Activated T-helper 1 cell treated with Interleukin-2 at 50 U/mL for 16 hours (primary cell): Measurements from ENCODE around the gene WNK1.
"Not testable (repeated sequence)": the region's sequence is repeated elsewhere in the genome, so short reads cannot be mapped to it uniquely, and the experiment has no call there.

Experiments
- DNase-seq: peaks from one replicate; pipeline ENCODE4 v3.0.0-alpha.2; 2020; ENCODE audit warnings: low read depth

WNK1 gene

DNA sequence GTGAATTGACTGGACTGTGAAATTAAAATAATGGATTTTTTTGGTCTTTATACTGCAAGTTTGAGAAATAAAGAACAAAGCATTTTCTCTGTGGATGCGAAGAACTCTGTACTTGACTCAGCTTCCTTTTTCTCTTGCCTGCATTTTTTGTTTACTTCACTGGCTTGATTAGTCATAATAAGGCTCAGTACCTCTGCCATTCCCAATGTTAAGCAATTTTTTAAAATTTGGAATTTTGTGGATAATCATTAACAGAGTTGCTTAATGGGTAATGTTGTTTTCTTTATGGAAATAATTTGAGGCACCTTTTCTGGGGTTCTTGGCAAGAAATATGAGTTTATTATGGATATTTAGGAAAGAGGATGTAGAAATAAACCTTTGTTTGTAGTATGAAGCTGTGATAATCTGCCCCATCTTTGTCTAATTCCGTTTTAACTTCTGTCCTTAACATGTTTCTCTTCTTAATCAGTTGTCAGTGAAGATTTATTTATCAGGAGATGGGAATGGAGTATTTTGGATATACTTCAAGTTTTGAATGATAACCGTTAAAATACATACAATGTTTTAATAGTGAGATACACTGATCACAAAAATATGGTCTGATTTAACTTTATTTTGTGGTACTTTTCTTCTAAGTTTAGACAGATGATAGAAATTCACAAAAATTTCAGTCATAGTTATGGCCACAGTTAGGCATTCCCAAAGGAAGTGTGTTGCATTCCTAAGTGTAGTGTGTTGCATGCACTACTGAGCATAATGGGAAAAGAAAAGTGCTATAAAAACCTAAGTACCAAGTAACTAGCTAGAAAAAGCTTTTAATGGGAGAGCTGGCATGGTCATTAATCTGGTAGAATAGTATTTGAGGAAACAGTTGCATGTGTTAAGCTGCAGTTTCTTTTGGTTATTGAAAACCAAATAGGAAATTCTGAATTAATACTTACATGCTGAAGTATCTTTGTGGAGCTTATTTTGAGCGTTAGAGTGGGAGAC, 27.7 kb downstream of the WNK1 start:
- no peak for DNase-seq

DNA sequence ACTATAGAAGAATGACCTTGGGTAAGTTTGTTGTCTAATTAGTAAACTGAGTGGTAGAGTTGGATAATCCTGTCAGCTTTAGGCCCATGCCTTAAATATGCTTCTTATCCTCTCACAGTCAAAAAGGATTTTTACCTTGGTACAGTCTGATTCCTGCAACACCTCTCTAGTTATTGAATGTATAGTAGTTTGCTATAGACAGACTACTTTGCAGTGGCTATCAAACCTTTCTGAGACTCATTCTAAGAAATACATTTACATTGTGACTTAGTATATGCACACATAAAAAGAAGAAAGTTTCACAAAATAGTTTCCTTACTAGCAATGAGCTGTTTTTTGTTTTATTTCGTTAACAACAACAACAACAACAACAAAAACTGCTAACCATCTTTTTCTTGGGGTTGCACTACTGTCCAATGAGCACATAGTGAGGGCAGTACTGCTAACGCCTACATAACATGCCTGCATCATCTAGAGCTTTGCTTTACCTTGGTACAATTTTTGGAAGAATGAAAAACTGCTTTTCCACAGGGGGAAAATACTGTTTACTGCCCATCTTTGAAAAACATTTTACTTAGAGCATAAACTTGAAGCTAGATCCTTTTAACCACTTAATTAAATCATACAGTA, 28.5 kb downstream of the WNK1 start:
- DNase-seq = no peak

DNA sequence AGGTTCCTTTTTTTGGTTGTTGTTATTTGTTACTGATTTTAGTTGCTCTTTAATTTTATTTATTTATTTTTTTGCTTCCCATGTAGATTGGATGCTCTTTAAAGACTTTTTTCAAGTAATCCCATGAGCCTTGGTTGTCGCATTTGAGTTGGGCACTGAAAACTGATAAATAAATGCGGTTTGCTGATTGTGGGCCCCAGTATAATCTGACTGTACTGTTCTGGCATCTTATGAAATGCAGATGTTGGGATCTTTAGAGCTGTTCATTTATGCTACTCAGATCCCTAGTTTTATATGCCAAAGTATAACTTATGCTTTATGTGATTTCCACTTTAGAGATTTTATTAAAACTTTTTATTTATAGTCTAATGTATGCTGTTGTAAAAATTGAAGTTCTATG, 33.3 kb downstream of the WNK1 start:
- no peak for DNase-seq

GRCh38 chr12:788288-788687, 35.9 kb downstream of the WNK1 start:
- DNase-seq = no peak

GRCh38 chr12:788762-789161, 36.4 kb downstream of the WNK1 start:
- not testable (repeated sequence) for DNase-seq

DNA sequence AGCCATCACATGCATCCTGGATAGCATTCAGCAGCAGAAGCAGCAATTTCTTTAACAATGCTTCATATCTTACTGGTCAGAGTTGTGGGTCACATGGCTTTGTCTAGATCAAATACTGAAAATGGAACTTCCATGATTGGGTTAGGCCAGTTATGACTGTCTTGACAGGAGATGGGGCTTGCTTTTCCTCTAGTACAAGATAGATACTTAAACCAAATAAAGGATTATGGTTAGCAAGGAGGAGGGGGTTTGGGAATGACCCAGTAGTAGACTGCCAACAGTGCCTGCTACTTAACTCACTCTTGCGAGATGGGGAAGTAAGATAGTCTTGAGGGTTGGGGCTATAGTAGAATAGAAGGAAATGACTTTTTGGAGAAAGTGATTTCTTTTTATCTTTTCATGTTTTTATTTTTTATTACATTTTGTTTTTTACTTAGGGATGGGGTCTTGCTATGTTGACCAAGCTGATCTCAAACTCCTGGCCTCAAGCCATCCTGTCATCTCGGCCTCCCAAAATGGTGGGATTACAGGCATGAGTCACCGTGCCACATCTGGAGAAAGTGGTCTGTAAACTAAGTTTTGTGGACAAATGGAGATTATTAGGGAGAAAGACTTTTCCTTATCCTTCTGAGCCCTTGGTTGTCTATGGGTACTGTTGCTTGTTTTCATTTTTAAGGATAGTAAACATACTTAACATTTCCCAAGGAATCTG, 37.6 kb downstream of the WNK1 start:
- no peak for DNase-seq

- no peak for DNase-seq
Measured at GRCh38 chr12:790608-791007, 38.2 kb downstream of the WNK1 start.

- DNase-seq = no peak
Measured at GRCh38 chr12:793037-793436, 40.7 kb downstream of the WNK1 start.

GRCh38 chr12:793711-794110, 41.3 kb downstream of the WNK1 start:
- no peak for DNase-seq

DNA sequence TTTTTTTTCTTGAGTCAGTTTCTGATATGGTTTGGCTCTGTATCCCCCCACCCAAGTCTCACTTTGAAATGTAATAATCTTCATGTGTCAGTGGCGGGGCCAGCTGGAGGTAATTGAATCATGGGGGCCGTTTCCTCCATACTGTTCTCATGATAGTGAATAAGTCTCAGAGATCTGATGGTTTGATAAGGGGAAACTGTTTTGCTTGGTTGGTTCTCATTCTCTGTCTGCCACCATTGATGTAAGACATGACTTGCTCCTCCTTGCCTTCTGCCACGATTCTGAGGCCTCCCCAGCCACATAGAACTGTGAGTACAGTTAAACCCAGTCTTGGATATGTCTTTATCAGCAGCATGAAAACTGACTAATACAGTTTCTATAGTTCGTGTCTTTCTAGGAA, 42.9 kb downstream of the WNK1 start:
- no peak for DNase-seq

- DNase-seq = no peak
Measured at GRCh38 chr12:800401-800800, 48.0 kb downstream of the WNK1 start.

GRCh38 chr12:802242-803120, 50.1 kb downstream of the WNK1 start:
- DNase-seq = no peak

DNA sequence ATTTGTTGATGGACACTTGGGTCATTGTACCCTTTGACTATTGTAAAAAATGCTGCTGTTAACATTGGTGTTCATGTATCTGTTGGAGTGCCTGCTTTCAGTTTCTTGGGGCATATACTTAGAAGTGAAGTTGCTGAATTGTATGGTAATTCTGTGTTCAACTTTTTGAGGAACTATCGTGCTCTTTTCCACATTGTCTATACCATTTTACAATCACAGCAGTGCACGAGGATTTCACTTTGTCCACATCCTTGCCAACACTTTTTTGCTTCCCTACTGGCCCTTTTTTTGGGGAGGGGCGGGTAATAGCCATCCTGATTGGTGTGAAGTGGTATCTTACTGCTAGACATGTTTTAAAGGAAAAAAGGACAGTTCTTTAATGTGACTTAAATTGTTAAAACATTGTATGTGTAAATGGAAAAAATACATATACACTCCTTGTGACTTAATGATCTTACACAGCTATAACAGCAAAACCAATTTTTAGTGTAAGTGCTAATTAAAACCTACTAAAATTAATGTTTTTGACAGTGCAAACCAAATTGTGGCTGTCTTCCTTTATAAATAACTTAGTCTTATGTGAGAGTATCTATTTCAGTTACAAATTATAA, 52.7 kb downstream of the WNK1 start:
- no peak for DNase-seq

DNA sequence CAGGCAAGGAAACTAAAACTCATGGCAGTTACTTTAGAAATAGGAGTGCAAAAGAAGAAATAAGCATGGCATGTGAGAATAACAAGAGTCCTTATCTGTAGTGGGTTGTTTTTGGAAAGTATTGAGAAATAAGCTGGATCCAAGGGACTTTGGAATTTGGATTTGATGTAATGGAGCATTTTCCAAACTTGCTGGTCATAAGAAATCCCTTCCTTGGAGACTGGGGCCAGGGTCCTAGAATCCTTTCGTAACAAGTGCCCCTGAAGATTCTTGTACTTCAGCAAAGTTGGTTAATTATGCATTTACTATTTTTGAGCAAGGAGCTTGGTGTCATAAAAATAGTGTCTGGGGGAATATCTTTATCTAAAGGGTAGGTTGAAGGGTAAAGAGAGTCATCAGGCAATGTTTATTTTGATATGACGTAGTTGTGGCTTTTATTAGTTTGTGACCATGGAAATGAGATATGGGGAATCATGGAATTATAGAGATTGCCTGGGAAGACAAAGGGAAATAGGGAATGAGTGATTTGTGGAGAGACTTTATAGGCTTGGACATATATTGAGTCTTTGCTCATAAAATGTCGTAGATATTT, 53.9 kb downstream of the WNK1 start:
- DNase-seq = no peak

DNA sequence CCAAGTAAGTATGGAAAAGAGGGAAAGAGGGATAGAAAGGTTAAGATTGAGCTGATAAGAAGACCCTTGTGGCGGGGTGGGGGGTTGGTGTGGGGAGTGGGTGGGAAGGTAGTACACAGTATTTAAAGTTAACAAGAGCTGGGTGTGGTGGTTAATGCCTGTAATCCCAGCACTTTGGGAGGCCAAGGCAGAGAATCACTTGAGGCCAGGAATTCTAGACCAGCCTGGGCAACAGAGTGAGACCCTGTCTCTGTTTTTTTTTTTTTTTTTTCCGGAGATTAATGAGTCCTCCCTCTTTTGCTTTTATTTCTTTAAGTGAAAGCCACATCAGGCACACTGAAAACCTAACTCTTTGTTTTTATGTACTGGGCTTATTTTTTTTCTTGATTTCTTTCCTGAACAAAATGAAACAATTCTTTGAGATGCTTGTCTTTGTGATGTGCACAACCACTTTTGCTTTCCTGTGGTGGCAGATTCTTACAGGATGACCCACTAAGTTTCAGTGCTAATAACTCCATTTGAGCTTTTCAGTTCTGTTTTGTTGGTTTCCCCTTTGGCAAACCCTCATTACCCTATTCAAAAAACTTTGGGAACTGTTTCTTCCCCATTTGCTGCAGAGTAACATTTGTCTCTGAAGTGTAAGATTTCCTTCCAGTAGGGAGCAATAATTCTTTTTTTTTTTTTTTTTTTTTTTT, 54.8 kb downstream of the WNK1 start:
- no peak for DNase-seq

- no peak for DNase-seq
Measured at GRCh38 chr12:810116-810515, 57.7 kb downstream of the WNK1 start.

DNA sequence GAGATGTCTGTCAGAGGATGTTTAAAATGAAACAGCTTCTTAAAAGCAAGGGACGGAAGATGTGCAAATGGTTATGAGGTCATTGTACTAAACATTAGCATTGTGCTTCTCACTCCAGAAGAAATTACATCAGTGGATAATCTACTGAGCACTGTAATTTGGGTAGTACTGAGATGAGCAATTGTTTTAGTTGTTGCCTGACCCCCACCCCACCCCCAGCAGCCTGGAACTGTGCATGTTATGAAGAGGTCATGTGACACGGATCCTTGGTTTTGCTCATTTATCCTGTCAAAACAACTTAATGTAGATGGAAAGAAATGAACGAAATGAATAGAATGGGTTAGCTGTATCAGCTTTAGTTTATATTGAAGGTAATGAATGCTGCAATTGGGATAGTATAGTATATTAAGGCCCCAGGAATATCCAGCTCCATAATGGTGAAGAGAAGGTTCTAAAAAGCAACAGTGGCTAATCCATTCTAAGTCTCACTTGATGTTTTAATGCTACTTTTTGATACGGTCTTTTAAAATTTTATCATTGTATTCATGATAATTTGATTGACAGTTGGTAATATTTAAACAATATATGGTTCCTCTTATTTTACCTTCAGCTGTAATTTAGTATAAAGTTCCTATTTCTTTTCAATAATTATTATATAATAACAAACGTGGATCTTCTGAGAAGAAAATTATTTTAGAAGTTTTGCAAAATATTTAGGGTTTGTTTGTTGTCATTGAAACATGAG, 58.5 kb downstream of the WNK1 start:
- DNase-seq = no peak

- no peak for DNase-seq
Measured at GRCh38 chr12:812950-813349, 60.6 kb downstream of the WNK1 start.

DNA sequence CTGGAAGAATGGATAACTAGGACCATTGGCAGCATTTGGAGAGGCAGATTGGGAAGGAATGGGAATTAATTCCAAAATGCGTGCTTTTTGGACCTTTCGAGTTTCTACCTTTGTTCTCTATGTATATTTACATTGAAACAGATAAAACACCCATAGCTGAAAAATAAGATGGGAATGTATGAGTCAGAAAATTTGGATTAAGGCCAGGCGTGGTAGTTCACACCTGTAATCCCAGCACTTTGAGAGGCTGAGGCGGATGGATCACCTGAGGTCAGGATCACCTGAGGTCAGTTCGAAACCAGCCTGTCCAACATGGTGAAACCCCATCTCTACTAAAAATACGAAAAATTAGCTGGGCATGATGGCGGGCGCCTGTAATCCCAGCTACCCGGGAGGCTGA, 65.1 kb downstream of the WNK1 start:
- not testable (repeated sequence) for DNase-seq
